A673 (cell line): ENCODE data around the gene CTNNBL1. TPM values are rescaled to one million over a fixed set of nuclear protein-coding genes. Genes with fewer than 3 reads are reported as not detected.
A peak's percentile ranks its signal among the peaks of the same experiment; 100 is the strongest.
"Not testable (repeated sequence)": the region's sequence is repeated elsewhere in the genome, so short reads cannot be mapped to it uniquely, and the experiment has no call there.

ENCODE experiments used
- BruUV-seq: library from RNA; stranded (reverse); fragments of 400-500 nt; replicated peaks from 2 replicates; lab custom pipeline; 2021; lab: Mats Ljungman, UMichigan
- CTCF ChIA-PET: fragments of 300-600 bp; sonication (Branson Sonifier 250); formaldehyde crosslinking; loops from one replicate; lab custom pipeline; 2022; ENCODE audit warnings: antibody characterized with exemption; lab: Charles Lee
- POLR2A ChIA-PET: fragments of 300-600 bp; sonication (Branson Sonifier 250); formaldehyde crosslinking; loops from one replicate; lab custom pipeline; 2022; ENCODE audit warnings: antibody characterized with exemption; ENCODE audit not compliant: low non-redundant PET; lab: Charles Lee
- DNase-seq: peaks from one replicate; pipeline ENCODE4 v3.0.0-alpha.2; 2015; ENCODE audit warnings: low spot score
- H3K27ac ChIP-seq: fragments of 200-600 bp; sonication (generic); 2 replicates; pipeline ENCODE4 v1.5.1; 2016; ENCODE audit warnings: mixed run types, low read depth, mild to moderate bottlenecking, mixed read lengths, antibody characterized with exemption, low read length; ENCODE audit not compliant: poor library complexity, severe bottlenecking
- H3K27me3 ChIP-seq: fragments of 200-600 bp; sonication (generic); replicated peaks from 2 replicates; pipeline ENCODE4 v1.6.1; 2017; ENCODE audit warnings: mixed run types, low read depth, mild to moderate bottlenecking, mixed read lengths, antibody characterized with exemption, low read length; ENCODE audit not compliant: insufficient read depth, poor library complexity
- H3K36me3 ChIP-seq: fragments of 200-600 bp; sonication (generic); 2 replicates; pipeline ENCODE4 v1.6.1; 2016; ENCODE audit warnings: mixed run types, mild to moderate bottlenecking, mixed read lengths, antibody characterized with exemption, low read length; ENCODE audit not compliant: insufficient read depth, poor library complexity, severe bottlenecking
- H3K4me1 ChIP-seq: fragments of 200-600 bp; sonication (generic); 2 replicates; pipeline ENCODE4 v1.6.1; 2017; ENCODE audit warnings: mixed run types, mild to moderate bottlenecking, mixed read lengths, antibody characterized with exemption, low read length; ENCODE audit not compliant: insufficient read depth, poor library complexity, severe bottlenecking
- H3K4me3 ChIP-seq: fragments of 200-600 bp; sonication (generic); 2 replicates; pipeline ENCODE4 v1.5.1; 2016; ENCODE audit warnings: low read depth, mixed run types, mild to moderate bottlenecking, mixed read lengths, low read length; ENCODE audit not compliant: poor library complexity, severe bottlenecking
- H3K9me3 ChIP-seq: fragments of 200-600 bp; sonication (generic); 2 replicates; pipeline ENCODE4 v1.6.1; 2016; ENCODE audit warnings: mixed run types, low read depth, mild to moderate bottlenecking, mixed read lengths, antibody characterized with exemption, low read length; ENCODE audit not compliant: poor library complexity, severe bottlenecking
- CTCF ChIP-seq: fragments of 300-800, 200-600 bp; sonication (generic); conservative IDR thresholded peaks from 2 replicates; pipeline ENCODE4 v1.5.1; 2017; ENCODE audit warnings: low read depth, mild to moderate bottlenecking, antibody characterized with exemption, low read length, moderate library complexity, mixed read lengths
- EZH2 ChIP-seq: fragments of 200-600 bp; sonication (generic); IDR thresholded peaks from 2 replicates; pipeline ENCODE4 v1.6.1; 2017; ENCODE audit warnings: borderline replicate concordance, low read depth, mild to moderate bottlenecking, mixed read lengths, antibody characterized with exemption, low read length; ENCODE audit not compliant: poor library complexity, severe bottlenecking
- intact Hi-C: fragments of 100-400 bp; cut with micrococcal nuclease; formaldehyde crosslinking; loops from one replicate; pipeline ENCODE4 v1.10.0; 2022; ENCODE audit not compliant: unreplicated experiment
- total RNA-seq: library from RNA; stranded (reverse); gene quantifications from 2 replicates; pipeline ENCODE4 v1.2.3, GENCODE V29; 2021

CTNNBL1 gene
- total RNA-seq, 1 experiment from 2014 or later, result 88.5 TPM

- peaks cover 6% of the 10 kb centered on the region for H3K4me1 ChIP-seq
- DNase-seq, result no peak
- ChIA-PET POLR2A (no interaction called here), CTCF (no interaction called here)
- H3K9me3 ChIP-seq, result no peaks in the 10 kb centered on the region
- intact Hi-C loops, result no loop called here
- TF ChIP-seq CTCF (no peak), EZH2 (no peak)
- H3K36me3 ChIP-seq, result no peaks in the 10 kb centered on the region
- no peak overlapping the region for H3K27ac ChIP-seq
- no TSS peak for BruUV-seq
- H3K4me3 ChIP-seq, result no peak overlapping the region
- H3K27me3 ChIP-seq, result no peaks in the 10 kb centered on the region
Measured at GRCh38 chr20:37713396-37713795, 19.6 kb downstream of the CTNNBL1 start.

DNA sequence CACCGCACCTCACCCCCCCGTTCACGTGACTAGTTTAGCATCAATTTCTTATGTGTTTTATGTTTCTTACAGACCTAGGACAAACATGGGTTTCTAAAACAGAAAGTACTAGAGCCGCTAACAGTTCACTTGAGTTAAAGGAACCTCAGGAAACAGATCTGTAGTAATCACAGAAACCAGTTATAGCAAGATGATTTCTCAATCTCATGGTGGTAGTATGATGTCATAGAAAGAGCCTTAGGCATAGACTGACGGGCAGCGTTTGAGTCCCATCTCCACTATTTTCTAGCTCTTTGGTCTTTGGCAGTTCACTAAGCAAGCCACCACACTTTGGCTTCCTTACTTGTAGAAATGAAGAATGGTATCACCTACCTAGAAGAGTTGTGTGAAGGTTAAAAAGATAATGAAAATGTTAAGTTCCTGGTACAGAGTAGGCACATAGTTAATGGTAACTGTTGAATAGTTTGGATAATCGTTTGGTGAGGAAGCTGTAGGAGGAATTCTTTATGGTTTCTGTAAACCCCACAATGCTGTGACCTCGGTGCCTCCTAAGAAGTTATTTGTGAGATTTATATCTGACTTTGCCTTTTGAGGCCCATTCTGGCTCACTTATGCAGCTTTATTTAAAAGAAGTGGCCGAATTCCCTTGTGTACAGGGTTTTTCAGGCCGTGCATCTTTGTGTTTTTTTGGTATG lies 21.3 kb downstream of the CTNNBL1 start:
- ChIA-PET POLR2A (no interaction called here), CTCF (no interaction called here)
- H3K27me3 ChIP-seq, result no peaks in the 10 kb centered on the region
- peaks cover 6% of the 10 kb centered on the region for H3K4me1 ChIP-seq
- no TSS peak for BruUV-seq
- DNase-seq, result peak; percentile 18
- TF ChIP-seq CTCF (no peak), EZH2 (no peak)
- no peak overlapping the region for H3K4me3 ChIP-seq
- no peaks in the 10 kb centered on the region for H3K9me3 ChIP-seq
- no peaks in the 10 kb centered on the region for H3K36me3 ChIP-seq
- intact Hi-C loops, result no loop called here
- H3K27ac ChIP-seq, result no peak overlapping the region

DNA sequence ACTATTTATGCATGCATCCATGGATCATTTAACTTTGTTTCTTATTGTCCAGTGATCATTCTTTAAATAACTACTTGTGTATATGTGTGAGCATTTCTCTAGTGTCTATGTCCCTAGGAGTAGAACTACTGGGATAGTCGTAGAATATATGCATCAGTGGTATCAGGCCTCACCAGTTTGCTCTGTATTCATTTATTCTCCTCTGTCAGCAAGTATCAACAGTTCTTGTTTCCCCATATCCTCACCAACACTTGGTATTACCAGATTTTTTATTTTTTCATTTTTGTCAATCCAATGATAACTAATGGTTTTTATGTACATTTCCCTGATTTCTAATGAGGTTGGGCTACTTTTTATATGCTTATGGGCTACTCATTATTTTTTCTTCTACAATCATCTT lies 27.9 kb downstream of the CTNNBL1 start:
- POLR2A ChIA-PET, result no interaction called here
- Histone ChIP-seq H3K27me3 (no peaks in the 10 kb centered on the region), H3K9me3 (peaks cover 4% of the 10 kb centered on the region), H3K4me1 (peaks cover 16% of the 10 kb centered on the region), H3K4me3 (no peak overlapping the region), H3K27ac (no peak overlapping the region), H3K36me3 (no peaks in the 10 kb centered on the region)
- no peak for DNase-seq
- no TSS peak for BruUV-seq
- TF ChIP-seq EZH2 (no peak), CTCF (no peak)
- CTCF ChIA-PET, result no interaction called here
- intact Hi-C loops, result no loop called here

DNA sequence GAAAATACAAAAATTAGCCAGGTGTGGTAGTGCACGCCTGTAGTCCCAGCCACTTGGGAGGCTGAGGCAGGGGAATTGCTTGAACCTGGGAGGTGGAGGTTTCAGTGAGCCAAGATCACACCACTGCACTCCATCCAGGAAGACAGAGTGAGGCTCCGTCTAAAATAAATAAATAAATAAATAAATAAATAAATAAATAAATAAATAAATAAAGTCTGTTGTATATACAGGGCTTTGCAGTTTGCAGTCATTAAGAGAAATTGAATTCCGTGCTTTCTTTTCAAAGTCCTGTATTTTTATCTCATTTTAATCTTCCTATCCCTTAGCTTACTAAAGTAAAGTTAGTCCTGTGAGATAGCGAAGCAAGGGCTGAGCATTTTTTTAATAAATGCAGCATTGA lies 28.5 kb downstream of the CTNNBL1 start:
- H3K27me3 ChIP-seq, H3K27ac ChIP-seq, DNase-seq, H3K4me3 ChIP-seq, H3K36me3 ChIP-seq, POLR2A ChIA-PET, intact Hi-C loops, BruUV-seq, CTCF ChIA-PET, H3K9me3 ChIP-seq: not testable (repeated sequence)
- peaks cover 21% of the 10 kb centered on the region for H3K4me1 ChIP-seq
